ENCODE data around the gene PLA2G2C.

GRCh38 chr1:20138346-20138745, 48.0 kb downstream of the PLA2G2C start:
- no peak for TF ChIP-seq CTCF (IDR thresholded peaks at IDR 0.05; ENCODE audit: borderline replicate concordance, extremely low read depth, low read length, poor library complexity, severe bottlenecking)
- TF ChIP-seq EZH2 (IDR thresholded peaks at IDR 0.05; ENCODE audit: borderline replicate concordance, low read depth, low read length, severe bottlenecking), result no peak
